Endodermal cell (in vitro differentiated cells): Measurements from ENCODE around the gene CFAP97D2. TPM values are rescaled to one million over a fixed set of nuclear protein-coding genes. Genes with fewer than 3 reads are reported as not detected.

ENCODE experiments used
- DNase-seq: peaks from one replicate; pipeline ENCODE4 v3.0.0-alpha.2; 2017
- H3K27ac ChIP-seq: 2 replicates; pipeline ENCODE4 v1.5.1; 2013; ENCODE audit warnings: mild to moderate bottlenecking, low read depth, low read length, moderate library complexity
- H3K27me3 ChIP-seq: 2 replicates; pipeline ENCODE4 v1.6.1; 2013; ENCODE audit warnings: mild to moderate bottlenecking, low read length, moderate library complexity; ENCODE audit not compliant: insufficient read depth, control insufficient read depth, poor library complexity, severe bottlenecking
- H3K36me3 ChIP-seq: 2 replicates; pipeline ENCODE4 v1.7.0; 2013; ENCODE audit warnings: mild to moderate bottlenecking, low read length, moderate library complexity; ENCODE audit not compliant: control insufficient read depth, insufficient read depth
- H3K4me1 ChIP-seq: one replicate; pipeline ENCODE4 v1.7.0; 2013; ENCODE audit warnings: low read length; ENCODE audit not compliant: control insufficient read depth, insufficient read depth
- H3K4me3 ChIP-seq: 2 replicates; pipeline ENCODE4 v1.5.1; 2013; ENCODE audit warnings: mild to moderate bottlenecking, low read length, moderate library complexity
- H3K9ac ChIP-seq: 2 replicates; pipeline ENCODE4 v1.6.1; 2013; ENCODE audit warnings: mild to moderate bottlenecking, low read length, moderate library complexity; ENCODE audit not compliant: poor library complexity, severe bottlenecking; ENCODE audit errors: extremely low read depth
- H3K9me3 ChIP-seq: 2 replicates; pipeline ENCODE4 v1.6.1; 2013; ENCODE audit warnings: mild to moderate bottlenecking, low read length, moderate library complexity; ENCODE audit not compliant: control insufficient read depth
- H3K27ac Mint-ChIP-seq: 2 replicates; pipeline ENCODE4 v1.8.0; 2020; ENCODE audit warnings: mixed read lengths
- H3K27me3 Mint-ChIP-seq: 2 replicates; pipeline ENCODE4 v1.8.0; 2021; ENCODE audit warnings: mild to moderate bottlenecking, mixed read lengths; ENCODE audit not compliant: insufficient read depth
- H3K36me3 Mint-ChIP-seq: 2 replicates; pipeline ENCODE4 v1.8.0; 2020; ENCODE audit warnings: low read depth, mixed read lengths
- H3K4me1 Mint-ChIP-seq: 2 replicates; pipeline ENCODE4 v1.8.0; 2020; ENCODE audit warnings: mixed read lengths
- H3K4me3 Mint-ChIP-seq: 2 replicates; pipeline ENCODE4 v1.8.0; 2020; ENCODE audit warnings: mild to moderate bottlenecking, moderate library complexity, mixed read lengths
- H3K9me3 Mint-ChIP-seq: 2 replicates; pipeline ENCODE4 v1.8.0; 2020; ENCODE audit warnings: mild to moderate bottlenecking, mixed read lengths
- WGBS, 2 experiments: methylation state at CpG; one replicate each; pipeline versions ENCODE4 v1.1.5 to v1.1.7; 2013; ENCODE audit warnings: missing lambda C conversion rate in 2 of 2, mixed read lengths in 1 of 2; ENCODE audit not compliant: insufficient coverage in 1 of 2, insufficient read length in 1 of 2; 5-methylcytosine and 5-hydroxymethylcytosine counted together
- total RNA-seq, 2 donors: library from RNA; stranded (reverse); fragmentation: NEBNext Ultra II Directional in 1 of 2; extraction: Animal tissue kit (Norgen Biotek cat#: 25700) in 1 of 2; gene quantifications; 2 replicates in 1 of 2; 3 replicates in 1 of 2; pipeline ENCODE4 v1.2.1, GENCODE V29; 2021
- TF ChIP-seq, protein P1 (sequence below): fragments of 200-600 bp; sonication (generic); conservative IDR thresholded peaks from 2 replicates; pipeline ENCODE4 v1.5.0; 2021; ENCODE audit warnings: antibody characterized with exemption, mild to moderate bottlenecking

The CFAP97D2 gene
- total RNA-seq, 2 donors from 2014 or later, result not detected

DNA sequence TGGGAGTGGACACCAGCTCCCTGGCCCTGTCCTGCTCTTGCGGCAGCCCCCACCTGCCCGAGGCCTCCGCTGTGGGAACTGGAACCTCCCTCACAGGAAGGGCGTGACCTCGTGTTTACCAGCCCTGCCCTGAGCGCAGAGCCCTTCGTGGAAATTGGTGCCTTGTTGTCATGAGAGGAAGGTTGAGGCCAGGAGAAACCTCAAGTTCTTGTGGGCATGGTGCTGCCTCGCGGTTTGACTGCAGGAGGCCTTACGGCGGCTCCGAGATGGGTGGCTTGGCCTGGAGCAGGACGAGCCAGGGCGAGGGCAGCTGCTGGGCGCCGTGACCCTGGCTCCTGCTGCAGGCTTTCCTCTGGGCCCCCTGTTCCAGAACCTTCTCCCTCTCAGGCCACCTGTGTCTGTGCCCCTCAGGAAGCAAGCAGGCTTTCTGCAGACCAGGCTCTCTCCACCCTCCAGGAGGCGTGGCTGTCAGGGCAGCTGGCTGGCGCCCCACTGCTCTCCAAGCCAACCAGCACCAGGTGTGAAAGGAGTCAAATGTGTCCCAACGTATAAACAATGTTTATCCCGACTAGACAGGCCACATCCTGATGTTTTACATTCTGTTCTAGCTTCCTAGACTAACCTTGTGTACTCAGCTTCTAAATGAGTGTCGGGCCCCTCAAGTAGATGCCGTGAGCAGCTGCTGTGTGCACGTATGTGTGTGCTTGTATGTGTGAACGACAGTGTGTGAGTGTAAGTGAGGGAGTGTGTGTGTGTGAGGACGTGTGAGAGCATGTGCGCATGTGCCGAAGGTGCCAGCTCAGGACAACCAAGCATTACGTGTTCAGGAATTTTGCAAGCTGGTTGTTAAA, 36.2 kb upstream of the CFAP97D2 start:
- H3K9me3 ChIP-seq, result no peaks in the 10 kb centered on the region
- no peak overlapping the region for H3K27ac ChIP-seq
- WGBS, 2 experiments, result 87 to 92% methylated on average over 19 to 28 of the region's 28 CpGs
- DNase-seq, result peak; percentile 64
- H3K27me3 Mint-ChIP-seq, result no peaks in the 10 kb centered on the region
- H3K4me1 Mint-ChIP-seq, result peaks cover 2% of the 10 kb centered on the region
- no peaks in the 10 kb centered on the region for H3K27me3 ChIP-seq
- no peak overlapping the region for H3K9ac ChIP-seq
- H3K4me3 Mint-ChIP-seq, result no peak overlapping the region
- TF ChIP-seq, protein P1, sequence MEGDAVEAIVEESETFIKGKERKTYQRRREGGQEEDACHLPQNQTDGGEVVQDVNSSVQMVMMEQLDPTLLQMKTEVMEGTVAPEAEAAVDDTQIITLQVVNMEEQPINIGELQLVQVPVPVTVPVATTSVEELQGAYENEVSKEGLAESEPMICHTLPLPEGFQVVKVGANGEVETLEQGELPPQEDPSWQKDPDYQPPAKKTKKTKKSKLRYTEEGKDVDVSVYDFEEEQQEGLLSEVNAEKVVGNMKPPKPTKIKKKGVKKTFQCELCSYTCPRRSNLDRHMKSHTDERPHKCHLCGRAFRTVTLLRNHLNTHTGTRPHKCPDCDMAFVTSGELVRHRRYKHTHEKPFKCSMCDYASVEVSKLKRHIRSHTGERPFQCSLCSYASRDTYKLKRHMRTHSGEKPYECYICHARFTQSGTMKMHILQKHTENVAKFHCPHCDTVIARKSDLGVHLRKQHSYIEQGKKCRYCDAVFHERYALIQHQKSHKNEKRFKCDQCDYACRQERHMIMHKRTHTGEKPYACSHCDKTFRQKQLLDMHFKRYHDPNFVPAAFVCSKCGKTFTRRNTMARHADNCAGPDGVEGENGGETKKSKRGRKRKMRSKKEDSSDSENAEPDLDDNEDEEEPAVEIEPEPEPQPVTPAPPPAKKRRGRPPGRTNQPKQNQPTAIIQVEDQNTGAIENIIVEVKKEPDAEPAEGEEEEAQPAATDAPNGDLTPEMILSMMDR, result no peak
- no peak overlapping the region for H3K4me3 ChIP-seq
- no peaks in the 10 kb centered on the region for H3K9me3 Mint-ChIP-seq
- no peak overlapping the region for H3K27ac Mint-ChIP-seq
- H3K4me1 ChIP-seq, result no peaks in the 10 kb centered on the region
- no peaks in the 10 kb centered on the region for H3K36me3 Mint-ChIP-seq
- no peaks in the 10 kb centered on the region for H3K36me3 ChIP-seq

DNA sequence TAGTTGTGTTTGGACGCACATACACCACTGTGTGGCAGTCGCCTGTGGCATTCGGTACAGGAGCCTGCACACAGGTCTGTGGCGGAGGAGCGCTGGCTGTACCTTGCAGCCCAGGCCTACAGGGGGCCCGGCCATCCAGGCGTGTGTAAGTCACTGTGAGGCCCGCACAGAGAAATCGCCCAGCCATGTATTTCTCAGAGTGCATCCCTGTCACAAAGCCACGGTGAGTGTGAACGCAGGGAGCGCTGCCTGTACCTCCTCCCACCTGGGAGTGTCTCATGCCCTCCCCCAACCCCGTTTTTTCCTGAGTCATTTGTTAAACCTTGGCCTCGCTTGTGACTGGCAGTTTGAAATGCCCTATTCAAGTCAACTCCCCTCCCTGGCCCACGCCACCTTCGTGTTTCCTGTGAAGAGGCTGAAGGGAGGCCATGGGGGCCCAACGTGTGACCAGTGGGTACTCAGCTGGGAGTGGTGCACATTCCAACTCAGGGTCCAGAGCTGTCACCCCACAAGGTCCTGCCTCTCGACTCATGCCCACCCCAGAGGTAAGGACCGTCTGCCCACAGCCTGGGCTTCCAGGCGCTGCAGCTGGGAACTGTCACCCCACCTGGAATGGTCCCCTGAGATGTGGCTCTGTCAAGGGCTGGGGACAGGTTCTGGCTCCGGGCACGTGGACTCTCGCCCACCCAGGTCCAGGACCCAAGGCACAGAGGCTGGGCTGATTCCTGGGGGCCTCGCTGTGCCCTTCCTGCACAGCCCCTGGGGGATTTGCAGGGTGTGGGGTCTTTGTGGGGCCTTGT, 35.1 kb upstream of the CFAP97D2 start:
- H3K4me3 Mint-ChIP-seq, result no peak overlapping the region
- Histone ChIP-seq H3K27ac (no peak overlapping the region), H3K36me3 (no peaks in the 10 kb centered on the region), H3K27me3 (no peaks in the 10 kb centered on the region), H3K9me3 (no peaks in the 10 kb centered on the region), H3K9ac (no peak overlapping the region), H3K4me1 (no peaks in the 10 kb centered on the region), H3K4me3 (no peak overlapping the region)
- H3K27me3 Mint-ChIP-seq, result no peaks in the 10 kb centered on the region
- no peaks in the 10 kb centered on the region for H3K36me3 Mint-ChIP-seq
- TF ChIP-seq, protein P1, result peak; percentile 78
- H3K9me3 Mint-ChIP-seq, result no peaks in the 10 kb centered on the region
- H3K4me1 Mint-ChIP-seq, result peaks cover 2% of the 10 kb centered on the region
- H3K27ac Mint-ChIP-seq, result no peak overlapping the region
- DNase-seq, result peak; percentile 85
- 58 to 68% methylated on average over 19 to 24 of the region's 24 CpGs for WGBS, 2 experiments

DNA sequence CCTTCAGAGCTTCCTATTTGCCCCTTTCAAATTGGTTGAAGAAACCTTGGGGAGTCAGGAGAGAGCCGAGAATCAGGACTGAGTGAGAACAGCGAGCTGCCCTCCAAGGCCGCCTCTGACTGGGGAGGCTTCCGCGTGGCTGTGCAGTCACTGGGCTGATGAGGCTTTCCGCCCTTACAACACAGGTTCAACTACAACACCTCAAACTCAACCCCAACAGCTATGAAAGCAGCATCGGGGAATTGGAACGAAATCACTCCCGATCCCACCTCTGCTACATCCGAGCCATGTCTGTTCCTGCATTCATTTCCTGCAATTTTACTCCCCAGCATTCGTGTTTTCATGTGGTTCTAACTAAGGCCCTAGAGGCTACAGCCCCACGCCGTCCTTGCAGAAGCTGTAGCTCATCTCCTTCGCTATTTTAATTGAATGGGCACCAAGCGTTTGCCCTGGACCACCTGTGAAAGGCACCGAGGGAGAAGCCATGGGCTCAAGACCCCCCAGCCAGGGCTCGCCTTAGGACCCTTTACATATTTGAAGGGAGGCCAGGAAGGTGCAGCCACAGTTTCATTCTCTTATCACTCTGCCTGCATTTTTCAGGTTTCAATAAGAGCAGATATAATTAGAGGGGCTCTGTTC, 34.3 kb upstream of the CFAP97D2 start:
- no peak overlapping the region for H3K27ac ChIP-seq
- no peaks in the 10 kb centered on the region for H3K27me3 ChIP-seq
- H3K4me3 ChIP-seq, result no peak overlapping the region
- no peaks in the 10 kb centered on the region for H3K9me3 ChIP-seq
- no peak overlapping the region for H3K4me3 Mint-ChIP-seq
- H3K4me1 Mint-ChIP-seq, result peaks cover 2% of the 10 kb centered on the region
- H3K9ac ChIP-seq, result no peak overlapping the region
- no peaks in the 10 kb centered on the region for H3K9me3 Mint-ChIP-seq
- H3K27me3 Mint-ChIP-seq, result no peaks in the 10 kb centered on the region
- no peak for DNase-seq
- no peaks in the 10 kb centered on the region for H3K4me1 ChIP-seq
- no peaks in the 10 kb centered on the region for H3K36me3 Mint-ChIP-seq
- no peak overlapping the region for H3K27ac Mint-ChIP-seq
- TF ChIP-seq, protein P1, result no peak
- WGBS, 2 experiments, result 89 to 90% methylated on average over 8 to 17 of the region's 17 CpGs
- H3K36me3 ChIP-seq, result no peaks in the 10 kb centered on the region
